Measurements from ENCODE around the gene CTXN3.

Gene CTXN3

DNA sequence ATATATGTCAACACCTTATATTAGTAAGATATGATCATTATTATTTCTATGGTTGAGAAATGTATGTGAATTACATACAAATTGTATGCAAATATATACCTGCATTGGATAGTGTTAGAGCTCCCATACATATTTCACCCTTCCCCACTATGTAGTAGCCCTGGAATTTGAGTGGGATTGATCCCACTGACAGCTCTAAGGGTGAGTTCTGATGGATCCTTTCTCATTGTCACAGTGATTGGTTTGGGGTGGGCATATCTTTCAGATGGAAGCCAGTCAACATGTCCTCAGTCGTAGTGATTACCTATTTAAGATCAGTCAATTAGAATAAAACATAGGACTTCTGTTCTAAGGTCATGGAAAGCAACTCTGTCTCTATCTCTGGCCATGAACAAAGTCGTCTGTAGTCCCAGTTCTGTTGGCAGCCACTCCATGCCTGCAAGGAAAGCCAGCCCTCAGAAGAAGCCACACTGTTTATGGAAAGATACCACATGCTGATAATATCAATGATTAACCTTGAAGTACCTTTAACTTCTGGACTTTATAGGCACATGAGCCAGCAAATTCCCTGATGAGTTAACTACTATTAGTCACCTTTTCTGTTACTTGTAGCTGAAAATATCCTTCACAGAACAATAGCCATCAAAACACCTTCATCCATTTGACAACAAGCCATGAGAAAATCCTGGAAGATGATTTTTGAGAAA lies 49.2 kb downstream of the CTXN3 start:
- DNase-seq (ENCODE audit: low read depth in 2 of 2) = no peak

DNA sequence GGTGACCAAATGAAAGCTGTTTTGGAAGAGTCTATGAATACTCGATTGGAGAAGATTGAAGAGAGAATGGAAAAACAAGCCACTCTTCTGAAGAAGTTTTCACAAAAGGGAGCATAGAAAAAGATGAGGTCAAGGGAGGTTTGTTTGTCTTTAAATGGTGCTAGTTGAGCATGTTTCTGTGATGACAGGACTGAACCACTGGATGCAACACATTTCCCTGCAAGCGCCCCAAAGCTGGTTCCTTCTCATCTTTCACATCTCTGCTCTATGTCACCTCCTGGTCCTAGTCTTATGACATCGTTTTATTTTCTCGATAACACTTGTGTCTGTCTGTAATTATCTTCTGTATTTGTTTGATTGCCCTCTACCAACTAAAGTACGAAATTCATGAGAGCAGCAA lies 50.5 kb downstream of the CTXN3 start:
- no peak for DNase-seq (ENCODE audit: low read depth in 2 of 2)

DNA sequence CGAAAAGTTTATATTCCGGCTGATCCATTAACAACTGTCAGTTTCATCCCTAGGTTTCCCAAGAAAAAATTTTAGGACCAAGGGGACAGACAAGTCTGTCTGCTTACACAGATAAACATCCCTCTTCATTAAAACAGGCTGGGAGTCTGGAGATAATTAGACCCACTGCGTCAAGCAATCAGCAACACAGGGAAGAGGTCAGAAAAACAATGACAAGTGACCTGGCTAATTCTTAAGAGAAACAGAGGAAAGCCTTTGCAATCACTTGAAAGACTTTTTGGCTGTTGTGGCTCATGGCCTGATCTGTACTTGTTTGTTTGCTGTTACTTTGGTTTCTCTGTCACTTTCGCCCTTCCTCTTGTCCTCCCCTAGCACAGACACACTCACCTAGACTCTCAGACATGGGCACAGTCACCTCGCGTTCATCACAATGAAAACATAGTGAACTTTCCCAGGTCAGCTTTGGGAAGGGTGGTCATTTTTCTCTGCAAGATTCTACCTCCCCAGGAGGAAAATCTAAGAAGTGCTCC lies 51.4 kb downstream of the CTXN3 start:
- no peak for DNase-seq (ENCODE audit: low read depth in 2 of 2)

DNA sequence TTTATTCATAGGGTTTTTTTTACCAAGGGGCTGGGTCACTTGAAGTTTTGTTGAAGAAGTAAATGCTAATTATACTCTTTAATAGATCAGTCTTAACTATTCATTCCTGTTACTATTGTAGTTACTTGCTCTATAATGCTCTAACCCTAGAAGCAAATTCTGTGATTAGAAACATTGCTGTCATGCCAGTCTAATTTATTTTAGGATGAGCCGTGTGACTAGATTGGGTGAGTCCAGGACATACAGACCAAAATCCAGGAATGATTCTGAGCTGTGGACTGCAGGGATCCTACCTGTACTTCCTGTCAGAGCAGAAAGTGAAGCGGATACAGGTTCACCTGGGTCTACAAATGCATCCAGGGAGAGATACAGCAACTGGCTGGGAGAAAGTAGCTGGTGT lies 53.6 kb downstream of the CTXN3 start:
- no peak for DNase-seq (ENCODE audit: low read depth in 2 of 2)

DNA sequence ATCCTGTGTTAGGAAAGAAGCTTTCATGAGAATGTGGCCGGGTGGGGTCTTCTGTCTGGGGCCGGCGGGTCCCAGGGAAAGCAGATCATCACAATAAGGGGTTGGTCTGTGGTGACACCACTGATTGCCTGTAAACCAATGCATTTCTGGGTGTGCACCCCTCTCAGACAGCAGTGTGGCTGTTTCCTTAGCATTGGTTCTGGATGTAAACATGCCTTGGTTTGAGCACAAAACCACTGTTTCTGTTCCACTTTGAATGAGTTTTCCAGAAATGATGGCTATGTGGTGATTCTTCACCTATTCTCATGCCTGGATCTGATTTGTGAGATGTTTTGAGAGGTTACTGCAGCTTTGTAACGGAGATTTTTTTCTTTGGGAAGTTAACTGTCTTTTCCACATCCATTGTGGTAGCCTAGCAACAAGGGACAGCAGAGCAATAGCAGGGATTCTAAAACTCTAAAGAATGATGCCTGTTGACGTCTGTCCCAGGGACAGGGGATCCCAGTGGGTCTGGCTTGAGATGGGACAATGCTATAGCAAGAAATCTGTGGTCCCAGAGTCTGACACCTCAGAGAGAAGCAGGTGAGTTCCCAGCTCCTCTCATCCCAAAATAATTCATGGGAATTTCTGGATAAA lies 54.2 kb downstream of the CTXN3 start, which contains the start of gene CCDC192:
TSS of gene CCDC192 (plus strand) at position 466 of the 636 bp plus-strand sequence. CDS start at position 521, 55 bp downstream.
- DNase-seq (ENCODE audit: low read depth in 2 of 2) = no peak

DNA sequence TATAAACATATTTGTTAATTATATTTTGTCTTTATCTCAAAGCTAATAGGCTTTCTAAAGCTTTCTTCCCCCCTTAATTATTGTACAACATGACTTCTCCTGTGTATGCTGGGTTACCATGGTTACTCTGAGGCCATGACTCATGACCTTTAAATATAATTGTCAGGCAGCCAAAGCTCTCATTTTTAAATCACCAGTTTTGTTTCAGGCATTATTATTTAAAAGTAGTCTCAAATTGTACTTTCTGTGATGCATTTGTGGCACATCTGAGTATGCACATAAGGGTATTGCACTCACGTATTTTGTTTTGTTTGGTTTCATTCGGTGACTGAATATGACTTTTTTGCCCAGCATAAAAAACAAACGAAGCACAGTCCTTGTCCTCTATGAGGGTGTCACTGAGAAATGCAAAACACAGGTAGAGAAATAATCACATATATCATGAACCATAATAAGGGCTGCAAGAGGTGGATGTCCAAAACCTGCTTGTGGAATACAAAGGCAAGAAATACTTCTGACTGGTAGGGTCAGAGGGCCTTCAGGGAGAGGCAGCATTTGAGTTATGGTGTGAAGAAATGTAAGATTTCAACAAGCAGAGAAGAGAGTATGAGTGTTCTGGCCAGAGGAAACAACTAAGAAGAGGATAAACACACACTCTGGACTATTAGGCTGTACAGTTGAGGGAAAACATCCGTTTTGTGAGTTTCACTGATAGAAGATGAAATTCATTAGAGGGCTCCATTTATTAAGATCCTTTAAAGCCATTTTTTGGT lies 56.4 kb downstream of the CTXN3 start:
- DNase-seq (ENCODE audit: low read depth in 2 of 2) = no peak

DNA sequence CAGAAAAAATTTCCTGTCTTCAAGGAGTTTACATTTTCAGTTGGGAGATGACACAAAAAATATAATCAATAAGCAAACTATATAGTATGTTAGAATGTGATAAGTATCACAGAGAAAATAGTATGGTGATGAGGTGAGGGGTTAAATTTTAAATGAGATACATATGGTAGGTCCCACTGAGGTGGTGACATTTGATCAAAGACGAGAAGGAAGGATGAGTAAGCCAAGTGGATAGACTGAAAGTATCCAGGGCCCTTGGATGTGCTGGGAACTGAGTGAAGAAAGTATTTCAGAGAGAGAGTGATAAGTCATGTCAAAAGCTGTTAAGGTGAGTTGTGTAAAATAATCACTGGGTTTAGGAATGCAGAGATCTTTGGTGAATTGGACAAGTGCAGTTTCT lies 57.8 kb downstream of the CTXN3 start:
- DNase-seq (ENCODE audit: low read depth in 2 of 2) = no peak

DNA sequence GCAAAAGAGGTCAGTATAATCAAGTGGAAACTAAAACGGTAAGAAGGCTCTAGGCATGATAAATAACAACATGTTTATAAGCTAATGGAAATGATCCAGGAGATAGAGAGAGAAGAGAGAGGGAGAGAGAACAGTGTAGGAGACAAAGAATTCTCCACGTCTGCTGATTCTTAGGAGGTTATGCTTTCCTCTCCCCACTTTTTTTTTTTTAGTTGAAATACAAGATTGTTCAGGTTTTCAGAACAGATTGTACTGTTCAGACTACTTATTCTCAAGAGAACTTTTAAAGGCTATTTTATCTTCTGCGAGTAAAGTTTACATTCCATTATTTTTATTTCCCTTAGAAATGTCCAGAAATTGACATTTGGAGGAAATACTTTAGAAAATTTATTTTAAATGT lies 58.3 kb downstream of the CTXN3 start:
- no peak for DNase-seq (ENCODE audit: low read depth in 2 of 2)

Data from stimulated activated CD8-positive, alpha-beta memory T cell treated with anti-CD3 and anti-CD28 coated beads, Interleukin-15, amount 100 ng/mL, for 4 hours (primary cell).